ENCODE results near the gene NMT1.

The NMT1 gene

GRCh38 chr17:45146166-45146565 is 85.0 kb downstream of the NMT1 start:
- peak in 2 of 10 donors; percentile 59 for DNase-seq
- intact Hi-C loops (cut with DNase I): loop anchor here (5.0 kb wide), 1 partner anchor 171 kb away; the partner anchor contains the start of gene MAP3K14

DNA sequence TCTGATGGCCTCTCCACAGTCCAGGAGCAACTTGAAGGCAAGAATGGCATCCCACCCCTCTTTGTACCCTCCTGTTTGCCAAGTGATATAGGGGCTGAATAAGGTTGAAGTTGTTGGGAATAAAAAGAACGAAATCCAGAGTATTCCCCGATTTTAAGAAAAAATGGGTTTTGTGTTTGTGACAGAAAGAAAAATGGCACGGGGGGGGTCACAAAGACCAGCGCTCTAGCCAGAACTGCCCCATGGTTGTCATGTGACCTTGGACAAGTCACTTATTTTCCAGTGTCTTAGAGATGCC is 85.4 kb downstream of the NMT1 start:
- intact Hi-C loops (cut with DNase I): loop anchor here (5.0 kb wide), 1 partner anchor 171 kb away; the partner anchor contains the start of gene MAP3K14
- DNase-seq: no peak

- DNase-seq: peak in 3 of 10 donors; percentile 29 to 83 (median 82)
- intact Hi-C loops (cut with DNase I): loop anchor here (5.0 kb wide), 1 partner anchor 170 kb away; the partner anchor contains the start of gene MAP3K14
Measured at GRCh38 chr17:45146890-45147580, 85.9 kb downstream of the NMT1 start.

- intact Hi-C loops (cut with DNase I): loop anchor here (1.0 to 5.0 kb wide), 2 partner anchors 14 to 170 kb away; partner anchors contain the start of genes HEXIM2 and MAP3K14
- peak; percentile 61 to 96 (median 72) for DNase-seq
Measured at GRCh38 chr17:45147581-45148182, 86.6 kb downstream of the NMT1 start.

DNA sequence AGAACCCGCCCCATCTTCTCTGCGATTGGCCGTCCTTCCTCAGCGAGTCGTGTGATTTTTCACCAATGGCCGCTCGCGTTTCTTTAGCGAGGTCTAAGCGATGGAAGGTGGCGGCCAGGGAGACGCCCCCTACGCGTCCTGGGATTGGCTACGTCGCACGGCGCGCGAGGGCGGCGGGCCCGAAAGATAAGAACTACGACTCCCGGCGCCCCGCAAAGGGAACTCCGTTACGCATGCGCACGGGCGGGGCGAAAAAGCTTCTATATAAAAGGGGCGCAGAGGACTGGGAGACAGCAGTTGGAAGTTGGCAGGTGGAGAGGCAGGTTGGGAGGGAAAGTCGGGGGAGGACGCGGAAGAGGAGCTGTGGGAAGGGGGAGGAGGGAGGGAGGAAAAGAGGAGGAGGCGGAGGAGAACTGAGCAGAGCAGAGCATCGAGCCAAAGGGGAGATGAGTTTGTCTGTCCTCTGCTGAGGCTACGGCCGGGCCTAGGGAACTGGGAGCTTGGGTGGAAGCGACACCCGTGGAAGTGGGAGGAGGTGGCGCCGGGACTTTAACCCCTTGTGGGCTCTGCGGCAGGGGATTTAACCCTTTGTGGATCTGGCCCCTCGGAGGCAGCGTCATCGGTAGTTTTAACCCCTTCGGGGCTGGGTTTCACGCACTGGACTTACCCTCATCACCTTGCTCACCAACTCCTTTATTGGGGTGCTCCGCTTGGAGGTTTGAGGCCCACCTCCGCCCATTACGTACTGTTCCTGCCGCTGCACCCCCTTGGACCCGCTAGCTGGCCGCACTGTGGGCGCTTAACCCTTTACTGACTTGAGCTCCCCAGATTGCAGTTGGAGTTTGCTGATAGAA is 87.3 kb downstream of the NMT1 start, which contains the start of gene HEXIM1:
TSS of gene HEXIM1 (plus strand) at position 293 of the 854 bp plus-strand sequence. CDS start 716 bp downstream, outside the sequence.
- intact Hi-C loops (cut with DNase I): loop anchor here (1.0 to 5.0 kb wide), 2 partner anchors 13 to 169 kb away; partner anchors contain the start of genes HEXIM2 and MAP3K14
- peak; percentile 99 to 100 (median 99) for DNase-seq

DNA sequence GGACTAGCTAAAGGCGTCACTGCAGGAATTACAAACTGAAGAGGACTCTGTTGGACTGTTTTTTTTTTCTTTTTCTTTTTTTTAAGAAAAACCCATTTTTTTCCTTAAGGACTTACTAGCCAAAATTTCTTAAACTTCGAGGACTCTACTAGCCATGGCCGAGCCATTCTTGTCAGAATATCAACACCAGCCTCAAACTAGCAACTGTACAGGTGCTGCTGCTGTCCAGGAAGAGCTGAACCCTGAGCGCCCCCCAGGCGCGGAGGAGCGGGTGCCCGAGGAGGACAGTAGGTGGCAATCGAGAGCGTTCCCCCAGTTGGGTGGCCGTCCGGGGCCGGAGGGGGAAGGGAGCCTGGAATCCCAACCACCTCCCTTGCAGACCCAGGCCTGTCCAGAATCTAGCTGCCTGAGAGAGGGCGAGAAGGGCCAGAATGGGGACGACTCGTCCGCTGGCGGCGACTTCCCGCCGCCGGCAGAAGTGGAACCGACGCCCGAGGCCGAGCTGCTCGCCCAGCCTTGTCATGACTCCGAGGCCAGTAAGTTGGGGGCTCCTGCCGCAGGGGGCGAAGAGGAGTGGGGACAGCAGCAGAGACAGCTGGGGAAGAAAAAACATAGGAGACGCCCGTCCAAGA is 88.0 kb downstream of the NMT1 start:
- intact Hi-C loops (cut with DNase I): loop anchor here (5.0 kb wide), 1 partner anchor 168 kb away; the partner anchor contains the start of gene MAP3K14
- peak; percentile 71 to 97 (median 84) for DNase-seq

DNA sequence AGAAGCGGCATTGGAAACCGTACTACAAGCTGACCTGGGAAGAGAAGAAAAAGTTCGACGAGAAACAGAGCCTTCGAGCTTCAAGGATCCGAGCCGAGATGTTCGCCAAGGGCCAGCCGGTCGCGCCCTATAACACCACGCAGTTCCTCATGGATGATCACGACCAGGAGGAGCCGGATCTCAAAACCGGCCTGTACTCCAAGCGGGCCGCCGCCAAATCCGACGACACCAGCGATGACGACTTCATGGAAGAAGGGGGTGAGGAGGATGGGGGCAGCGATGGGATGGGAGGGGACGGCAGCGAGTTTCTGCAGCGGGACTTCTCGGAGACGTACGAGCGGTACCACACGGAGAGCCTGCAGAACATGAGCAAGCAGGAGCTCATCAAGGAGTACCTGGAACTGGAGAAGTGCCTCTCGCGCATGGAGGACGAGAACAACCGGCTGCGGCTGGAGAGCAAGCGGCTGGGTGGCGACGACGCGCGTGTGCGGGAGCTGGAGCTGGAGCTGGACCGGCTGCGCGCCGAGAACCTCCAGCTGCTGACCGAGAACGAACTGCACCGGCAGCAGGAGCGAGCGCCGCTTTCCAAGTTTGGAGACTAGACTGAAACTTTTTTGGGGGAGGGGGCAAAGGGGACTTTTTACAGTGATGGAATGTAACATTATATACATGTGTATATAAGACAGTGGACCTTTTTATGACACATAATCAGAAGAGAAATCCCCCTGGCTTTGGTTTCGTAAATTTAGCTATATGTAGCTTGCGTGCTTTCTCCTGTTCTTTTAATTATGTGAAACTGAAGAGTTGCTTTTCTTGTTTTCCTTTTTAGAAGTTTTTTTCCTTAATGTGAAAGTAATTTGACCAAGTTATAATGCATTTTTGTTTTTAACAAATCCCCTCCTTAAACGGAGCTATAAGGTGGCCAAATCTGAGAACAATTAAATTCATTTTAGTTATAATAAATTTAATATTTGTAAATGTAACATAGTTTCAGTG is 88.8 kb downstream of the NMT1 start:
- intact Hi-C loops (cut with DNase I): loop anchor here (5.0 kb wide), 1 partner anchor 167 kb away; the partner anchor contains the start of gene MAP3K14

DNA sequence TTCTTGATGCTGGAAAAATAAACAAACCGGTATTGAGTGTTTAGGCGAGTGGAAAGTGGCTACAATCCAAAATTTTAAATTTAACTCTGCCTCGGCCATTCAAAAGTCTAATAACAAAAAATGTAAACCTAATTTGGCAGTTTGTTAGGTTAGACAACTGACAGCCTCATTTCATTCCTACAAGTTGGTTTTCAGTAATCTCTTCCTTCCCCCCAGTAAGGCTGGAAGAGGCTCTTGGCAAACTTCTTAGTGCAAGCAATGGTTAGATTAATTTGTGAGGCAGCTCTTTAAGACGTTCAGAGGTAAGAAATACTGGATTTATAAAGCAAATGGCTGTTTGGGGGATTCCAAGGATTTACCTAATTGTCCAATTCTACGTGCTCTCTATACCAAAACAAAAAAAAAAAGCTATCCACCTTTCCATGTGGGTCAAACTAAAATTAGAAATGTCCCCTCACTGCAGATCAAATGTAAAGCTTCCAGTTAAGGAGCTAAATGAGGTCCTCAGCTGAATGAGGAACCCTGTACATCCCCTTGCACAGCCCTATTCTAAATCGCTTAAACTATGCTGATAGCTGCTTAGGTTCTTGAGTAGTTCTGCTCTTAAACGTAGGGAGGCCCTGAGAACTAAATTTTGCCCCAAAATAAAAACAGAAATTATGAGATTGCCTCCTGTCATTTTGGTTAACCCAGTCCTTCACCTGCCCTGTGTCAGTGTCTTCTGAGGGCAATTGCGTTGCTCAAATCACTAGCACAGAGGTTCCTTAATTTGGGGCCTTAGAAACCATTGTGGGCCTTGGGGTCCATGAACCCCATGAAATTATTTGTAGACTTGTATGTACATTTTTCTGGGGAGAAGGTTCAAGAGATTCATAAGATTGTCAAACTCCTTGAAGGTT is 90.0 kb downstream of the NMT1 start:
- no peak for DNase-seq
- intact Hi-C loops (cut with DNase I): no loop called here

More for the DNA sequence above, 88.8 kb downstream of the NMT1 start:
- DNase-seq: peak in 9 of 10 donors; percentile 41 to 95 (median 65)

- DNase-seq: peak in 1 of 10 donors; percentile 5
- intact Hi-C loops (cut with DNase I): loop anchor here (5.0 kb wide), 1 partner anchor 42 kb away; no protein-coding TSS in a partner anchor
Measured at GRCh38 chr17:45155029-45155428, 93.9 kb downstream of the NMT1 start.

GRCh38 chr17:45155483-45155882 is 94.4 kb downstream of the NMT1 start:
- intact Hi-C loops (cut with DNase I): loop anchor here (5.0 kb wide), 1 partner anchor 42 kb away; no protein-coding TSS in a partner anchor
- no peak for DNase-seq

- intact Hi-C loops (cut with DNase I): loop anchor here (5.0 kb wide), 1 partner anchor 41 kb away; no protein-coding TSS in a partner anchor
- no peak for DNase-seq
Measured at GRCh38 chr17:45156242-45156641, 95.1 kb downstream of the NMT1 start.

Measured in posterior cingulate gyrus (tissue), 11 donors.